H1 (cell line): ENCODE measurements around the gene CRKL. TPM values are rescaled to one million over a fixed set of nuclear protein-coding genes. Genes with fewer than 3 reads are reported as not detected.

Experiments
- CTCF ChIA-PET: fragments of 300-600 bp; sonication (Branson Sonifier 250); formaldehyde crosslinking; loops from one replicate; lab custom pipeline; 2021; ENCODE audit not compliant: partially characterized antibody; lab: Charles Lee
- POLR2A ChIA-PET: fragments of 300-600 bp; sonication (Branson Sonifier 250); formaldehyde crosslinking; loops from one replicate; lab custom pipeline; 2021; ENCODE audit warnings: inconsistent platforms; ENCODE audit not compliant: partially characterized antibody; lab: Charles Lee
- DNase-seq, 2 experiments: peaks; one replicate each; pipeline versions ENCODE4 v3.0.0 to v3.0.0-alpha.2; 2010 to 2022; ENCODE audit warnings: low spot score in 2 of 2, low read depth in 1 of 2, mixed read lengths in 1 of 2
- FAIRE-seq: peaks from 2 replicates; lab custom pipeline; 2011; peaks lifted over from hg19 to GRCh38; lab: Jason Lieb, UNC
- H2AFZ ChIP-seq: 2 replicates; pipeline ENCODE4 v1.8.1; 2012; ENCODE audit warnings: low read length, inconsistent platforms
- H2AK5ac ChIP-seq: 2 replicates; pipeline ENCODE4 v1.6.1; 2013; ENCODE audit warnings: low read depth, low read length
- H2BK120ac ChIP-seq: replicated peaks from 2 replicates; pipeline ENCODE3; 2013; ENCODE audit warnings: low read depth, low read length, inconsistent platforms
- H2BK12ac ChIP-seq: 2 replicates; pipeline ENCODE4 v1.6.1; 2013; ENCODE audit warnings: low read depth, low read length
- H2BK15ac ChIP-seq: 2 replicates; pipeline ENCODE4 v1.6.1; 2013; ENCODE audit warnings: low read length
- H2BK20ac ChIP-seq: 2 replicates; pipeline ENCODE4 v1.6.1; 2013; ENCODE audit warnings: low read length
- H2BK5ac ChIP-seq: 2 replicates; pipeline ENCODE4 v1.6.1; 2013; ENCODE audit warnings: low read depth, low read length
- H3K14ac ChIP-seq: 2 replicates; pipeline ENCODE4 v1.6.1; 2013; ENCODE audit warnings: inconsistent platforms; ENCODE audit not compliant: insufficient read length
- H3K18ac ChIP-seq: 2 replicates; pipeline ENCODE4 v1.6.1; 2013; ENCODE audit warnings: low read length; ENCODE audit errors: extremely low read depth
- H3K23ac ChIP-seq: 2 replicates; pipeline ENCODE4 v1.6.1; 2013; ENCODE audit warnings: inconsistent platforms; ENCODE audit not compliant: insufficient read length
- H3K23me2 ChIP-seq: 2 replicates; pipeline ENCODE4 v1.6.1; 2013; ENCODE audit warnings: low read depth, low read length
- H3K27ac ChIP-seq: 2 replicates; pipeline ENCODE4 v1.6.1; 2011; ENCODE audit warnings: low read depth, low read length, inconsistent platforms
- H3K27me3 ChIP-seq, 4 experiments: replicated peaks in 1 of 4; 1 replicate in 1 of 4; 2 replicates in 3 of 4; pipeline versions ENCODE4 v1.6.1 to v1.8.1; 2011 to 2013; ENCODE audit warnings: low read length in 3 of 4, mild to moderate bottlenecking in 3 of 4, inconsistent platforms in 2 of 4, mixed read lengths in 2 of 4, moderate library complexity in 1 of 4; ENCODE audit not compliant: control insufficient read depth in 3 of 4, insufficient read depth in 3 of 4; ENCODE audit errors: extremely low read depth in 1 of 4
- H3K36me3 ChIP-seq, 4 experiments: 2 replicates each; pipeline versions ENCODE4 v1.6.1 to v1.8.1; 2011 to 2013; ENCODE audit warnings: mild to moderate bottlenecking in 4 of 4, low read length in 3 of 4, moderate library complexity in 2 of 4, control low read depth in 1 of 4, inconsistent platforms in 1 of 4; ENCODE audit not compliant: insufficient read depth in 4 of 4, control insufficient read depth in 2 of 4
- H3K4ac ChIP-seq: replicated peaks from 2 replicates; pipeline ENCODE3; 2013; ENCODE audit warnings: low read length, low read depth, mixed read lengths, inconsistent platforms; ENCODE audit not compliant: insufficient read length
- H3K4me1 ChIP-seq, 4 experiments: replicated peaks in 1 of 4; 1 replicate in 1 of 4; 2 replicates in 3 of 4; pipeline versions ENCODE4 v1.6.1 to v1.8.1; 2011 to 2013; ENCODE audit warnings: low read length in 3 of 4, inconsistent platforms in 2 of 4, mixed read lengths in 1 of 4; ENCODE audit not compliant: insufficient read depth in 4 of 4, control insufficient read depth in 3 of 4
- H3K4me2 ChIP-seq, 2 experiments: 2 replicates each; pipeline versions ENCODE4 v1.6.1 to v1.8.1; 2011 to 2013; ENCODE audit warnings: low read depth in 2 of 2, low read length in 2 of 2, control low read depth in 1 of 2, inconsistent platforms in 1 of 2, mild to moderate bottlenecking in 1 of 2; ENCODE audit not compliant: insufficient read depth in 1 of 2
- H3K4me3 ChIP-seq, 4 experiments: fragments of 200-600, 300-600 bp in 1 of 4; sonication (generic), shearing (Covaris generic), sonication (Bioruptor Twin) in 1 of 4; 2 replicates each; pipeline versions ENCODE4 v1.5.1 to v1.8.1; 2011 to 2016; ENCODE audit warnings: low read length in 4 of 4, low read depth in 3 of 4, control low read depth in 2 of 4, inconsistent platforms in 2 of 4, mild to moderate bottlenecking in 2 of 4, mixed read lengths in 1 of 4, moderate library complexity in 1 of 4; ENCODE audit not compliant: insufficient read depth in 2 of 4; ENCODE audit errors: extremely low read depth in 1 of 4
- H3K56ac ChIP-seq: replicated peaks from 2 replicates; pipeline ENCODE3; 2013; ENCODE audit warnings: low read depth, mild to moderate bottlenecking, mixed read lengths, low read length, inconsistent platforms; ENCODE audit not compliant: insufficient read length
- H3K79me1 ChIP-seq: 2 replicates; pipeline ENCODE4 v1.6.1; 2013; ENCODE audit warnings: low read depth, low read length, control low read depth
- H3K79me2 ChIP-seq, 2 experiments: 2 replicates each; pipeline versions ENCODE4 v1.6.1 to v1.8.1; 2012 to 2013; ENCODE audit warnings: low read length in 2 of 2, mild to moderate bottlenecking in 2 of 2, inconsistent platforms in 1 of 2; ENCODE audit not compliant: insufficient read depth in 2 of 2, control insufficient read depth in 1 of 2
- H3K9ac ChIP-seq, 4 experiments: replicated peaks in 1 of 4; 1 replicate in 1 of 4; 2 replicates in 3 of 4; pipeline versions ENCODE4 v1.6.1 to v1.8.1; 2011 to 2013; ENCODE audit warnings: low read depth in 3 of 4, low read length in 3 of 4, control low read depth in 2 of 4, mild to moderate bottlenecking in 2 of 4, moderate library complexity in 2 of 4, inconsistent platforms in 1 of 4; ENCODE audit errors: extremely low read depth in 1 of 4
- H3K9me3 ChIP-seq, 2 experiments: 2 replicates each; pipeline versions ENCODE4 v1.6.1 to v1.8.1; 2012 to 2013; ENCODE audit warnings: mild to moderate bottlenecking in 2 of 2, moderate library complexity in 2 of 2, control low read depth in 1 of 2, inconsistent platforms in 1 of 2, low read depth in 1 of 2, low read length in 1 of 2, mixed read lengths in 1 of 2; ENCODE audit not compliant: insufficient read depth in 2 of 2
- H4K20me1 ChIP-seq, 2 experiments: replicated peaks in 1 of 2; 2 replicates each; pipeline versions ENCODE3 to v1.8.1; 2011 to 2013; ENCODE audit warnings: inconsistent platforms in 2 of 2, low read length in 2 of 2, mild to moderate bottlenecking in 1 of 2; ENCODE audit not compliant: insufficient read depth in 2 of 2, control insufficient read depth in 1 of 2
- H4K5ac ChIP-seq: 2 replicates; pipeline ENCODE4 v1.6.1; 2013; ENCODE audit warnings: low read length, low read depth, mixed read lengths, inconsistent platforms; ENCODE audit not compliant: insufficient read length
- H4K8ac ChIP-seq: 2 replicates; pipeline ENCODE4 v1.8.0; 2013; ENCODE audit warnings: mild to moderate bottlenecking, moderate library complexity, low read length, inconsistent platforms; ENCODE audit not compliant: insufficient read depth; ENCODE audit errors: extremely low read depth
- H4K91ac ChIP-seq: replicated peaks from 2 replicates; pipeline ENCODE3; 2013; ENCODE audit warnings: low read length, mixed read lengths, inconsistent platforms; ENCODE audit not compliant: insufficient read length
- ATF3 ChIP-seq: IDR thresholded peaks from 2 replicates; pipeline ENCODE4 v1.6.1; 2011; ENCODE audit warnings: low read depth, mild to moderate bottlenecking, low read length; ENCODE audit not compliant: insufficient read depth
- BRCA1 ChIP-seq: IDR thresholded peaks from 2 replicates; pipeline ENCODE4 v1.6.1; 2012; ENCODE audit warnings: low read depth, low read length, improper control_type of control experiment
- FOSL1 ChIP-seq: IDR thresholded peaks from 2 replicates; pipeline ENCODE4 v1.6.1; 2011; ENCODE audit warnings: mild to moderate bottlenecking, low read depth, low read length, moderate library complexity; ENCODE audit not compliant: insufficient read depth
- NANOG ChIP-seq: IDR thresholded peaks from 2 replicates; pipeline ENCODE4 v1.6.1; 2011; ENCODE audit warnings: low read length, low read depth, mild to moderate bottlenecking, inconsistent platforms; ENCODE audit not compliant: insufficient read depth, poor library complexity, severe bottlenecking
- RXRA ChIP-seq: IDR thresholded peaks from 2 replicates; pipeline ENCODE4 v1.6.1; 2011; ENCODE audit warnings: low read depth, mild to moderate bottlenecking, low read length, moderate library complexity; ENCODE audit not compliant: insufficient read depth
- SAP30 ChIP-seq: fragments of 300-600 bp; sonication (generic); IDR thresholded peaks from 2 replicates; pipeline ENCODE4 v1.7.1; 2012; ENCODE audit warnings: low read length, moderate library complexity, mild to moderate bottlenecking, inconsistent platforms; ENCODE audit not compliant: insufficient read depth, insufficient replicate concordance
- SIRT6 ChIP-seq: IDR thresholded peaks from one replicate; pipeline ENCODE4 v1.7.1; 2012; ENCODE audit warnings: low read length, inconsistent platforms
- WGBS, 2 experiments: shearing (Covaris generic) in 1 of 2; methylation state at CpG; one replicate each; pipeline versions ENCODE4 v1.1.6 to v1.1.7; 2013 to 2015; ENCODE audit warnings: low lambda C conversion rate in 2 of 2, mixed read lengths in 2 of 2, inconsistent platforms in 1 of 2, low coverage in 1 of 2, missing lambda C conversion rate in 1 of 2; ENCODE audit not compliant: insufficient replicate concordance in 2 of 2, insufficient coverage in 1 of 2, insufficient read length in 1 of 2; ENCODE audit errors: extremely low coverage in 1 of 2, missing lambda C conversion rate in 1 of 2; 5-methylcytosine and 5-hydroxymethylcytosine counted together
- polyA plus RNA-seq, 7 experiments: library from polyadenylated mRNA; depleted of rRNA in 3 of 7; stranded (reverse) in 5 of 7; unstranded in 2 of 7; fragments of >200 nt in 5 of 7; fragments of 200-250 nt in 2 of 7; gene quantifications; 1 replicate in 5 of 7; 2 replicates in 1 of 7; 4 replicates in 1 of 7; pipeline versions ENCODE4 v1.2.1 to v1.2.3, GENCODE V29; 2011 to 2013; ENCODE audit warnings: missing spikeins in 2 of 7, mixed read lengths in 2 of 7
- total RNA-seq: library from RNA; stranded (reverse); fragmentation: NEBNext Ultra II Directional; extraction: Animal tissue kit (Norgen Biotek cat#: 25700); gene quantifications from 2 replicates; pipeline ENCODE4 v1.2.1, GENCODE V29; 2021
- TF ChIP-seq, protein P1 (sequence below): IDR thresholded peaks from 2 replicates; pipeline ENCODE4 v1.6.1; 2011; ENCODE audit warnings: low read length, improper control_type of control experiment
- TF ChIP-seq, protein P2 (sequence below), 3 experiments: IDR thresholded peaks; 1 replicate in 2 of 3; 2 replicates in 1 of 3; pipeline versions ENCODE4 v1.5.1 to v1.6.1; 2011; ENCODE audit warnings: low read length in 3 of 3, mild to moderate bottlenecking in 3 of 3, inconsistent platforms in 2 of 3, low read depth in 1 of 3, moderate library complexity in 1 of 3; ENCODE audit not compliant: insufficient read depth in 1 of 3; ENCODE audit errors: control extremely low read depth in 1 of 3

The CRKL gene
- total and polyA plus RNA-seq, 2 of the 8 experiments (the other 6 are each of a cell fraction or from before 2014, with no cell fraction given), result 34.5 to 94.5 TPM

DNA sequence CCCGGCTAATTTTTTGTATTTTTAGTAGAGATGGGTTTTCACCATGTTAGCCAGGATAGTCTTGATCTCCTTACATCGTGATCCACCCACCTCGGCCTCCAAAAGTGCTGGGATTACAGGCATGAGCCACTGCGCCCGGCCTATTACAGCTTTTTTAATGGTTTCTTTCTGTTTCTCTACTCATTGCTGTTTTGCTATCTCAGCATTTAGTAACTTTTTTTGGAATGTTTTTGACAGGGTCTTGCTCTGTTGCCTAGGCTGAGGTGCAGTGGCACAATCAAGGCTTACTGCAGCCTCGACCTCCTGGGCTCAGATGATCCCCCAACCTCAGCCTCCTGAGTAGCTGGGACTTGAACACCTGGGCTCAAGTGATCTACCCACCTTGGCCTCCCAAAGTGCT is 4.7 kb upstream of the CRKL start:
- no peak overlapping the region for H2AFZ ChIP-seq
- POLR2A ChIA-PET, result interaction anchor here (0.7 to 1.0 kb wide), 2 partner anchors 10 to 54 kb away, joined by 3 to 4 read pairs; no protein-coding TSS in a partner anchor
- H2BK120ac ChIP-seq, result no peak overlapping the region
- H2BK20ac ChIP-seq, result no peak overlapping the region
- TF ChIP-seq SAP30, result no peak
- no peak for TF ChIP-seq BRCA1
- TF ChIP-seq, protein P1, sequence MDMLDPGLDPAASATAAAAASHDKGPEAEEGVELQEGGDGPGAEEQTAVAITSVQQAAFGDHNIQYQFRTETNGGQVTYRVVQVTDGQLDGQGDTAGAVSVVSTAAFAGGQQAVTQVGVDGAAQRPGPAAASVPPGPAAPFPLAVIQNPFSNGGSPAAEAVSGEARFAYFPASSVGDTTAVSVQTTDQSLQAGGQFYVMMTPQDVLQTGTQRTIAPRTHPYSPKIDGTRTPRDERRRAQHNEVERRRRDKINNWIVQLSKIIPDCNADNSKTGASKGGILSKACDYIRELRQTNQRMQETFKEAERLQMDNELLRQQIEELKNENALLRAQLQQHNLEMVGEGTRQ, result no peak
- TF ChIP-seq, protein P2, sequence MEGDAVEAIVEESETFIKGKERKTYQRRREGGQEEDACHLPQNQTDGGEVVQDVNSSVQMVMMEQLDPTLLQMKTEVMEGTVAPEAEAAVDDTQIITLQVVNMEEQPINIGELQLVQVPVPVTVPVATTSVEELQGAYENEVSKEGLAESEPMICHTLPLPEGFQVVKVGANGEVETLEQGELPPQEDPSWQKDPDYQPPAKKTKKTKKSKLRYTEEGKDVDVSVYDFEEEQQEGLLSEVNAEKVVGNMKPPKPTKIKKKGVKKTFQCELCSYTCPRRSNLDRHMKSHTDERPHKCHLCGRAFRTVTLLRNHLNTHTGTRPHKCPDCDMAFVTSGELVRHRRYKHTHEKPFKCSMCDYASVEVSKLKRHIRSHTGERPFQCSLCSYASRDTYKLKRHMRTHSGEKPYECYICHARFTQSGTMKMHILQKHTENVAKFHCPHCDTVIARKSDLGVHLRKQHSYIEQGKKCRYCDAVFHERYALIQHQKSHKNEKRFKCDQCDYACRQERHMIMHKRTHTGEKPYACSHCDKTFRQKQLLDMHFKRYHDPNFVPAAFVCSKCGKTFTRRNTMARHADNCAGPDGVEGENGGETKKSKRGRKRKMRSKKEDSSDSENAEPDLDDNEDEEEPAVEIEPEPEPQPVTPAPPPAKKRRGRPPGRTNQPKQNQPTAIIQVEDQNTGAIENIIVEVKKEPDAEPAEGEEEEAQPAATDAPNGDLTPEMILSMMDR (IDR thresholded peaks at IDR 0.05; ENCODE audit: control extremely low read depth in 1 of 3, insufficient read depth in 1 of 3, low read depth in 1 of 3, low read length in 3 of 3), result no peak
- no peak for TF ChIP-seq SIRT6
- no peak for TF ChIP-seq ATF3
- no peak for TF ChIP-seq NANOG
- no peak for TF ChIP-seq FOSL1
- TF ChIP-seq RXRA, result no peak
- no peak overlapping the region for H3K18ac ChIP-seq
- H2AK5ac ChIP-seq, result no peak overlapping the region
- H2BK15ac ChIP-seq, result no peak overlapping the region
- H3K4me1 ChIP-seq, result no peaks in the 10 kb centered on the region
- DNase-seq (no peak), FAIRE-seq (no peak)
- H3K9me3 ChIP-seq, result no peaks in the 10 kb centered on the region
- H4K91ac ChIP-seq, result no peak overlapping the region
- no peak overlapping the region for H3K23ac ChIP-seq
- no peak overlapping the region for H4K8ac ChIP-seq
- no peaks in the 10 kb centered on the region for H3K36me3 ChIP-seq
- H3K9ac ChIP-seq, result no peak overlapping the region
- no peak overlapping the region for H3K4ac ChIP-seq
- no peak overlapping the region for H3K4me3 ChIP-seq
- CTCF ChIA-PET, result interaction anchor here (1.0 to 4.7 kb wide), 3 partner anchors 26 to 119 kb away, joined by 3 to 22 read pairs (median 3); no protein-coding TSS in a partner anchor
- H3K56ac ChIP-seq, result no peak overlapping the region
- H3K27ac ChIP-seq, result no peak overlapping the region
- peaks cover under 1 to 2% of the 10 kb centered on the region in 2 experiments; a peak in 2 of 4 replicates for H3K79me2 ChIP-seq
- H3K14ac ChIP-seq, result no peak overlapping the region
- peaks cover 4% of the 10 kb centered on the region; the same call in 1 of the 2 replicates for H3K23me2 ChIP-seq
- no peaks in the 10 kb centered on the region for H4K20me1 ChIP-seq
- no peak overlapping the region for H2BK5ac ChIP-seq
- no peaks in the 10 kb centered on the region for H3K27me3 ChIP-seq
- no peak overlapping the region for H3K4me2 ChIP-seq
- no peak overlapping the region for H2BK12ac ChIP-seq
- no peak overlapping the region for H4K5ac ChIP-seq
- no peaks in the 10 kb centered on the region for H3K79me1 ChIP-seq
- 92% methylated on average over 6 of the region's 6 CpGs; no CpG with 5 or more reads in 1 of the 2 experiments for WGBS, 2 experiments
